ENCODE data around the gene HNRNPCL2. TPM values are rescaled to one million over a fixed set of nuclear protein-coding genes. Genes with fewer than 3 reads are reported as not detected.
"Not testable (repeated sequence)": the region's sequence is repeated elsewhere in the genome, so short reads cannot be mapped to it uniquely, and the experiment has no call there.

Gene HNRNPCL2
- not detected in 2 replicates for total RNA-seq (2014; rRNA removed; shearing (Covaris generic))
- polyA plus RNA-seq (2014; cell fraction: nucleus; rRNA removed): not detected in 2 replicates

- not testable (repeated sequence) for DNase-seq (ENCODE audit: extremely low read depth, low read depth)
Observed at GRCh38 chr1:13116754-13117153, at the start of gene HNRNPCL2. Gene HNRNPCL2 (minus strand): TSS chr1:13116854. CDS start chr1:13116400, 454 bp downstream.

GRCh38 chr1:13165531-13165930, 48.9 kb upstream of the HNRNPCL2 start, which contains the start of gene HNRNPCL4:
Gene HNRNPCL4 (minus strand): TSS chr1:13165631. CDS start chr1:13165467, 164 bp downstream.
- DNase-seq (ENCODE audit: extremely low read depth, low read depth): not testable (repeated sequence)

- DNase-seq (ENCODE audit: extremely low read depth, low read depth): not testable (repeated sequence)
Observed at GRCh38 chr1:13155909-13156308, 39.3 kb upstream of the HNRNPCL2 start, which contains the start of gene PRAMEF26. Gene PRAMEF26 (minus strand): TSS chr1:13156009. CDS start chr1:13153095, 2,914 bp downstream.

DNA sequence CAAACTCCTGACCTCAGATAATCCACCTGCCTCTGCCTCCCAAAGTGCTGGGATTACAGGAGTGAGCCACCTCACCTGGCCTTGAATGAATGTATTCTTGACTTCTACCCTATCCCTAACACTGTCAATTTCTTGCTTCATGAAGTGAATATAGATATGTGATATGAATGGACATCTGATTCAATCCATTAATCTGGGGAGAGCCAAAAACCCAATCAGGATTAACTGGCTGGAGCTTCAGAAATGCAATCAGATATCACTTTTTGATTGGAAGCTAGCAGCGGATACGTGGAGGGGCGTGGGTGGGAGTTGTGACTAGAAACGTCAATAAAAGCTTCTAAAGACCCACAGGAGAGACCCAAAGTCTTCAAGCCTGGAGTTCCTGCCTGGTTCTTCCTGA, 46.2 kb downstream of the HNRNPCL2 start, which contains the start of gene PRAMEF25:
PRAMEF25 (plus strand) TSS at position 301 of the 400 bp plus-strand sequence. CDS start 2,920 bp downstream, outside the sequence.
- DNase-seq (ENCODE audit: extremely low read depth, low read depth): not testable (repeated sequence)

Other genes with a start within 250 kb of the HNRNPCL2 start
- 0.07 TPM in 1 of 2 replicates, not detected in the other for gene PRAMEF4, start 230.7 kb downstream of the HNRNPCL2 start, total RNA-seq (2014; rRNA removed; shearing (Covaris generic))
- not detected in 2 replicates for gene PRAMEF10, start 218.6 kb downstream of the HNRNPCL2 start, total RNA-seq (2014; rRNA removed; shearing (Covaris generic))
- not detected in 2 replicates for gene PRAMEF7, start 200.2 kb downstream of the HNRNPCL2 start, total RNA-seq (2014; rRNA removed; shearing (Covaris generic))
- not detected in 2 replicates for gene PRAMEF6, start 169.3 kb downstream of the HNRNPCL2 start, total RNA-seq (2014; rRNA removed; shearing (Covaris generic))
- gene PRAMEF27, start 60.3 kb downstream of the HNRNPCL2 start, total RNA-seq (2014; rRNA removed; shearing (Covaris generic)): not detected in 2 replicates
- not detected in 2 replicates for gene HNRNPCL3, start 56.1 kb downstream of the HNRNPCL2 start, total RNA-seq (2014; rRNA removed; shearing (Covaris generic))
- not detected in 2 replicates for gene PRAMEF25, start 46.1 kb downstream of the HNRNPCL2 start, total RNA-seq (2014; rRNA removed; shearing (Covaris generic))
- gene PRAMEF26, start 39.2 kb upstream of the HNRNPCL2 start, total RNA-seq (2014; rRNA removed; shearing (Covaris generic)): not detected in 2 replicates
- not detected in 2 replicates for gene HNRNPCL4, start 48.8 kb upstream of the HNRNPCL2 start, total RNA-seq (2014; rRNA removed; shearing (Covaris generic))
- not detected in 2 replicates for gene PRAMEF9, start 55.0 kb upstream of the HNRNPCL2 start, total RNA-seq (2014; rRNA removed; shearing (Covaris generic))
- gene PRAMEF13, start 84.6 kb upstream of the HNRNPCL2 start, total RNA-seq (2014; rRNA removed; shearing (Covaris generic)): not detected in 2 replicates
- gene PRAMEF18, start 109.3 kb upstream of the HNRNPCL2 start, total RNA-seq (2014; rRNA removed; shearing (Covaris generic)): not detected in 2 replicates
- not detected in 2 replicates for gene PRAMEF5, start 137.3 kb upstream of the HNRNPCL2 start, total RNA-seq (2014; rRNA removed; shearing (Covaris generic))
- not detected in 2 replicates for gene PRAMEF8, start 168.3 kb upstream of the HNRNPCL2 start, total RNA-seq (2014; rRNA removed; shearing (Covaris generic))
- gene PRAMEF33, start 186.7 kb upstream of the HNRNPCL2 start, total RNA-seq (2014; rRNA removed; shearing (Covaris generic)): not detected in 2 replicates
- gene PRAMEF15, start 198.7 kb upstream of the HNRNPCL2 start, total RNA-seq (2014; rRNA removed; shearing (Covaris generic)): not detected in 2 replicates
- gene PRAMEF14, start 230.3 kb upstream of the HNRNPCL2 start, total RNA-seq (2014; rRNA removed; shearing (Covaris generic)): not detected in 2 replicates